Body of pancreas (tissue), 4 donors: ENCODE measurements around the gene SLITRK6. TPM values are rescaled to one million over a fixed set of nuclear protein-coding genes. Genes with fewer than 3 reads are reported as not detected.
"Not testable (repeated sequence)": the region's sequence is repeated elsewhere in the genome, so short reads cannot be mapped to it uniquely, and the experiment has no call there.

Experiments used
- ATAC-seq: fragments of 150-250 bp; one replicate; pipeline ENCODE4 v1.9.1; 2016
- DNase-seq, 4 donors: peaks; one replicate each; pipeline ENCODE4 v3.0.0-alpha.2; 2019
- H3K27ac ChIP-seq, 4 donors: fragments of 200-600 bp; sonication (generic); 1 replicate in 3 of 4; 2 replicates in 1 of 4; pipeline versions ENCODE4 v1.5.1 to v1.6.1; 2016 to 2019; ENCODE audit warnings: mild to moderate bottlenecking in 1 of 4, mixed read lengths in 1 of 4, moderate library complexity in 1 of 4
- H3K27me3 ChIP-seq, 2 donors: fragments of 200-600 bp; sonication (generic); one replicate each; pipeline ENCODE4 v1.6.0; 2016; ENCODE audit warnings: mild to moderate bottlenecking in 1 of 2
- H3K36me3 ChIP-seq, 2 donors: fragments of 200-600 bp; sonication (generic); replicated peaks in 1 of 2; 2 replicates each; pipeline ENCODE4 v1.5.1; 2016; ENCODE audit warnings: low read depth in 2 of 2; ENCODE audit not compliant: insufficient read depth in 1 of 2
- H3K4me1 ChIP-seq: fragments of 200-600 bp; sonication (generic); one replicate; pipeline ENCODE4 v1.6.0; 2016
- H3K4me3 ChIP-seq, 2 donors: fragments of 200-600 bp; sonication (generic); 1 replicate in 1 of 2; 2 replicates in 1 of 2; pipeline ENCODE4 v1.5.1; 2016 to 2019
- H3K9me3 ChIP-seq, 3 donors: fragments of 200-600 bp; sonication (generic); 1 replicate in 2 of 3; 2 replicates in 1 of 3; pipeline ENCODE4 v1.5.1; 2016
- CTCF ChIP-seq, 7 experiments: fragments of 450-650 bp in 4 of 7; fragments of 200-600 bp in 3 of 7; sonication (generic) in 3 of 7; IDR thresholded peaks; one replicate each; pipeline ENCODE4 v1.5.1; 2016 to 2019; ENCODE audit warnings: antibody characterized with exemption in 7 of 7
- POLR2A ChIP-seq, 3 donors: fragments of 450-650 bp; IDR thresholded peaks; one replicate each; pipeline ENCODE4 v1.6.1; 2016; ENCODE audit warnings: antibody characterized with exemption in 3 of 3, mild to moderate bottlenecking in 2 of 3
- WGBS, 2 donors: methylation state at CpG; one replicate each; pipeline ENCODE4 v1.1.5; 2017; 5-methylcytosine and 5-hydroxymethylcytosine counted together
- intact Hi-C: fragments of 100-400 bp; cut with DNase I; formaldehyde crosslinking; loops from one replicate; pipeline ENCODE4 v1.15.1; 2023
- total RNA-seq, 2 donors: library from RNA; depleted of rRNA; stranded (reverse); fragments of >200 nt; gene quantifications; one replicate each; pipeline ENCODE4 v1.1.0, GENCODE V29; 2016

The SLITRK6 gene
- total RNA-seq, 2 donors from 2014 or later, result not detected

- no peaks in the 10 kb centered on the region for H3K4me1 ChIP-seq
- no peaks in the 10 kb centered on the region for H3K27me3 ChIP-seq
- no peak overlapping the region for H3K27ac ChIP-seq
- no peaks in the 10 kb centered on the region for H3K9me3 ChIP-seq
- no peak for ATAC-seq
- no peak for DNase-seq
- intact Hi-C loops, result no loop called here
- TF ChIP-seq POLR2A (IDR thresholded peaks at IDR 0.05) (no peak), CTCF (IDR thresholded peaks at IDR 0.05) (no peak)
- 57 to 66% methylated on average over 3 of the region's 3 CpGs for WGBS, 2 donors
- H3K36me3 ChIP-seq, result no peaks in the 10 kb centered on the region
- H3K4me3 ChIP-seq, result no peak overlapping the region
Measured at GRCh38 chr13:85772367-85772766, 26.9 kb downstream of the SLITRK6 start.

- no peaks in the 10 kb centered on the region for H3K27me3 ChIP-seq
- no peaks in the 10 kb centered on the region for H3K36me3 ChIP-seq
- intact Hi-C loops, result no loop called here
- DNase-seq, result no peak
- no peak overlapping the region for H3K4me3 ChIP-seq
- WGBS, 2 donors, result 35 to 56% methylated on average over 1 of the region's 1 CpG
- no peaks in the 10 kb centered on the region for H3K9me3 ChIP-seq
- no peaks in the 10 kb centered on the region for H3K4me1 ChIP-seq
- no peak overlapping the region for H3K27ac ChIP-seq
- TF ChIP-seq CTCF (IDR thresholded peaks at IDR 0.05) (no peak), POLR2A (IDR thresholded peaks at IDR 0.05) (no peak)
- no peak for ATAC-seq
Measured at GRCh38 chr13:85771856-85772255, 27.4 kb downstream of the SLITRK6 start.

- Histone ChIP-seq H3K27me3 (no peaks in the 10 kb centered on the region), H3K36me3 (no peaks in the 10 kb centered on the region), H3K9me3 (no peaks in the 10 kb centered on the region), H3K4me3 (no peak overlapping the region), H3K27ac (no peak overlapping the region), H3K4me1 (no peaks in the 10 kb centered on the region)
- no peak for DNase-seq
- intact Hi-C loops, result no loop called here
- ATAC-seq, result no peak
- TF ChIP-seq CTCF (IDR thresholded peaks at IDR 0.05), result no peak
- TF ChIP-seq POLR2A (IDR thresholded peaks at IDR 0.05), result no peak
Measured at GRCh38 chr13:85768946-85769345, 30.3 kb downstream of the SLITRK6 start.

GRCh38 chr13:85755123-85755522 is 44.1 kb downstream of the SLITRK6 start:
- Histone ChIP-seq H3K4me1 (no peaks in the 10 kb centered on the region), H3K27me3 (no peaks in the 10 kb centered on the region), H3K9me3 (no peaks in the 10 kb centered on the region), H3K4me3 (no peak overlapping the region), H3K36me3 (no peaks in the 10 kb centered on the region), H3K27ac (no peak overlapping the region)
- intact Hi-C loops, result no loop called here
- TF ChIP-seq POLR2A (IDR thresholded peaks at IDR 0.05), result no peak
- TF ChIP-seq CTCF (IDR thresholded peaks at IDR 0.05), result no peak
- 24 to 37% methylated on average over 2 of the region's 2 CpGs for WGBS, 2 donors
- ATAC-seq (no peak), DNase-seq (no peak)

GRCh38 chr13:85743201-85743770 is 55.9 kb downstream of the SLITRK6 start:
- H3K36me3 ChIP-seq, H3K4me3 ChIP-seq, intact Hi-C loops, DNase-seq, H3K27me3 ChIP-seq, H3K27ac ChIP-seq, ATAC-seq, H3K9me3 ChIP-seq, H3K4me1 ChIP-seq: not testable (repeated sequence)
- WGBS, 2 donors, result 42 to 51% methylated on average over 11 of the region's 11 CpGs
